Stimulated activated CD8-positive, alpha-beta memory T cell treated with anti-CD3 and anti-CD28 coated beads, Interleukin-15, amount 100 ng/mL, for 48 hours (primary cell): ENCODE data around the gene SCT.
"Not testable (repeated sequence)": the region's sequence is repeated elsewhere in the genome, so short reads cannot be mapped to it uniquely, and the experiment has no call there.

Experiments used
- DNase-seq, 2 donors: peaks; one replicate each; pipeline ENCODE4 v3.0.0-alpha.2; 2020; ENCODE audit warnings: low read depth in 2 of 2

Gene SCT, protein sequence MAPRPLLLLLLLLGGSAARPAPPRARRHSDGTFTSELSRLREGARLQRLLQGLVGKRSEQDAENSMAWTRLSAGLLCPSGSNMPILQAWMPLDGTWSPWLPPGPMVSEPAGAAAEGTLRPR

DNA sequence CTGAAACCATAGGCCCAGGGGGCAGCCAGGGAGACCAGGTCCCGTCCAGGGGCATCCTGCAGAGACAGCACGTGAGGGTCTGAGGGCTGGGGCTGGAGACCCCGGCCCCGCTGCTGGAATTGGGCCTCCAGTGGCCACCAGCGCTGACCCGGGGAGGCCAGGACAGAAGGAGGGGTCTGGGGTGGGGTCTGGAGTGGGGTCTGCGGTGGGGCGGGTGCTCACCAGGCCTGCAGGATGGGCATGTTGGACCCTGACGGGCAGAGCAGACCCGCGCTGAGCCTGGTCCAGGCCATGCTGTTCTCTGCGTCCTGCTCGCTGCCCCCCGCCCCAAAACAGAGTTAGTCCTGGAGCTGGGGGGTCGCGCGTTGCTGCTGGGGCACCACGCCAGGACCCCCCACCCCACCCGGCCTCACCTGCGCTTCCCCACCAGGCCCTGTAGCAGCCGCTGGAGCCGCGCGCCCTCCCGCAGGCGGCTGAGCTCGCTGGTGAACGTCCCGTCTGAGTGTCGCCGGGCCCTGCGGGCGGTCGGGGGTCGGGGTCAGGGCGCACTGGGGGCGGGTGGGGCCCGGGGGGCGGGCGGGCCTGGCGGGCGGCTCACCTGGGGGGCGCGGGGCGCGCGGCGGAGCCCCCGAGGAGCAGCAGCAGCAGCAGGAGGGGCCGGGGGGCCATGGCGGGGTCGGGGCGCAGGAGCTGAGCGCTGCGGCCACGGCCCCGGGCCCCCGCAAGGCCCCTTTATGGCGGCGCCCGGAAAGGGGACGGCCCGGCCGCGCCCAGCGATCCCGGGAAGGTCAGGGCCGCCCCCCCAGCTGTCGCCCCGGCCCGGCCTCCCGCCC is at the start of gene SCT:
SCT (minus strand) TSS at position 707 of the 833 bp plus-strand sequence; CDS start at position 669, 38 bp downstream.
- DNase-seq: no peak

DNA sequence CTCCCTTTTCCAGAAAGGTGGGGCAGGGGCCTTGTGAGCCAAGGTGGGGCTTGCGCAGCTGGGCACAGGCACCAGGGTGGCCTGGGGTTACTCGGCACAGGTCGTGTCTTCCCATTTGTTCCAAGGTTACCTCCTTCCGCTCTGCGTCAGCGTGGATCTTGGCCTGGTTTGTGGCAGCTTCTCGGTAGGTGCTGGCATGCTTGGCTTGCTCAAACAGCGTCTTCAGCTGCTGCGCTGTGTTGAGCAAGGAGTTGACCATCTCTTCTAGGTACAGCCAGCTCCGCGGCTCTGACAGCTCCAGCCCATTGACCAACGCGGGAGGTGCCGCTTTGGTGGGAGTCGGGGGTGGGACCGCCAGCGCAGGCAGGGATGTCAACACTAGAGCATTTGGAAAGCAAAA is 47.4 kb upstream of the SCT start:
- no peak for DNase-seq

DNA sequence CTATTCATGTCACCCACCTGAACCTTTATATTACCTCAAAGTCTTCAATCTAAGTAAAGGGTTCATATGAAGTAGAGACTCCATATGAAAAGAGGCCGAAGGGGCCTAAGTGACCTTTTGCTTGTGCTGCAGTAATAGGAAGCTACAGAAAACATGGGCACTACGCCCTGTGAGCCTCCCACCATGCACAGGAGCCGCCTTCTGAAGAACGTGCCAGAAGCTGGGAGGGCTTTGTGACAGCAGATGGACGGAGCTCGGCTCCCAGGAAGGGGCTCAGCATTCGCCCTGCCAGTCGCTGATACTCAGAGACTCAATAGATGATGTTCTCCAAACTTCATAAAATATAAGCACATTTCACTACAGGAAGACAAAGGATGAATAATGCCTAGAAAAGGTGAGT is 46.9 kb upstream of the SCT start:
- no peak for DNase-seq

DNA sequence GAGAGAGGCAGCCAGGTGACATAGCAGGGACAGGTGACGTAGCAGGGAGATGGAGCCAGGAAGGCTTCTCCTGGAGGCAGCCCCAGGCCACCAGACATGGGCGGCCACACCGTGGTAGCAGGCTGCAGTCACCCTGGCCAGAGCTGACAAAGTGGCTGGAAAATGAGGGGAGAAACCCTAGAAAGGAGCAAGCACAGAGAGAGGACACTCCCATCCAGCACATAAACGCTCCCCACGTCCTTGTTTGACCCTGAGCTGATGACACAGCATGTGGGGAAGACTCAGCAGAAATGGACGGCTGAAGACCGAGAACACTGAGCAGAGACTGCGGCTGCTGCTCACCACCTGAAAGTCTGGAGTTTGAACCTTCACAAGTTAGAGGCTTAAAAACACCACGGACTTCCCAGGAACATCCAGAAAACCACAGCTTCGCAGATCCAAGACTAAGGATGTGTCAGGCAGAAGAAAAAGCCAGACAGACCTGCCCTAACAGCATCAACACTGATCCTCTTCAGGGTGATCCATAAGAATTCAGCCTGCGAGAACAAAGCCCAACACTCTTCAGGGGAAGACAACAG is 38.8 kb upstream of the SCT start:
- DNase-seq: no peak

GRCh38 chr11:665062-665703 is 38.2 kb upstream of the SCT start:
- no peak for DNase-seq

GRCh38 chr11:662689-663274 is 35.8 kb upstream of the SCT start:
- DNase-seq: no peak

GRCh38 chr11:660681-661444 is 33.9 kb upstream of the SCT start:
- DNase-seq: no peak

DNA sequence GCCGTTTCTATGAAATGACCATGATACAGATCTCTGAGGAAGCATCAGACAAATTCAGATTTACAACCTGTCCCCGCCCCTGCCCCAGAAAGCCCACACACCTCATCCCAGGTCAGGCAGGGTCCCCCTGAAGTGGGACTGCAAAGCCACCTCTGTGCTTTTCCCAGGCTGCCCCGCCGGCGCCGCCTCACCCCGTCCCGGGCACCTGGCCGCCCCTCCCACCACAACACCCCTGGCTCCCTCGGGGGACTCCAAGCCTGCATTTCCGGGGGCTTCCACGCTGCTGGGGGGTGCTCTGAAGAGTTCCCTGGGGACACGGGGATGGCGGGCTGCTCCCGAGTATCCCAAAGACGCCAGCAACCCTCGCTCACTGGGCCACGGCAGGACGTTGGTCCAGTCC is 33.3 kb upstream of the SCT start:
- no peak for DNase-seq

DNA sequence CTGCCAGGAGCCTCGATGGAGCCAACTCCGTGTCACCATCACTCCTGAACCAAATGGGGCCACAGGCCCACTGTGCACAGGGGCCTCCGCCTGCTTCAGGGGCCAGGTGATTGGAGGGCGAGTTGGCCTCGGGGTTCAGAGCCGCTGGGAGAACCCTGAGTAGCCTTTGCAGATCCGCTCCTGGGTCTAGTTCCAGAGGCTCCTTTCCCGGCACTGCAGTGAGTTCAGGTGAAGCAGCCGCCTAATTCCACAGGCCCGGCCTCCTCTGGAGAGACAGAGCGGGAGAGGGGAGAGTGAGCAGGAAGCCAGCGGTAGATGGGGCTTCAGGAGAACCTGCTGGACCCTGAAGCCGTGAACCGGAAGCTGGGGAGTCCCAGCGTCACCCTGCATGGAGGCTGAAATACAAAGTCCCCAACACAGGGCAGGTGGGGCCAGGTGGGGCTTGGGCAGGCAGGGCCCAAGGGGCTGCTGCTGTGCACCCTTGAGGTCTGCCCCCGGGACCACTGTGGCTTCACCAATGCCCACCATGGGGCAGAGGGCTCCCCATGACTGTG is 32.6 kb upstream of the SCT start:
- DNase-seq: no peak

- DNase-seq: no peak
These were observed 30.7 kb upstream of the SCT start for GRCh38 chr11:657691-658126.

DNA sequence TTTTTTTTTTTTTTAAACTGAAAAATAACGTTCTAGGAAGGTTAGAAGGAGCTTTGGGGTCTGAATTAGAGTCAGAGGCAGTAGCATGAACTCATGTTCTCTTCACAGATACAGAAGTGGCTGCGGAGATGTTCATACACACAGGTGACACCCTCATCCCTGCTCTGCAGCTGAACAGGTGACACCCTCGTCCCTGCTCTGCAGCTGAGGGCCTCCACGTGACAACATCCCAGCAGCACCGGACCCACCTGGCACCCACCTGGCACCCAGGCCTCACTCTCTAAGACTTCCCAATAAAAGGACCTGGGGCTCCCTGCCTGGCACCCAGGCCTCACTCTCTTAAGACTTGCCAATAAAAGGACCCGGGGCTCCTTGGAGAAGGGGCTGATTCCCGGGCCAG is 29.9 kb upstream of the SCT start:
- DNase-seq: no peak

DNA sequence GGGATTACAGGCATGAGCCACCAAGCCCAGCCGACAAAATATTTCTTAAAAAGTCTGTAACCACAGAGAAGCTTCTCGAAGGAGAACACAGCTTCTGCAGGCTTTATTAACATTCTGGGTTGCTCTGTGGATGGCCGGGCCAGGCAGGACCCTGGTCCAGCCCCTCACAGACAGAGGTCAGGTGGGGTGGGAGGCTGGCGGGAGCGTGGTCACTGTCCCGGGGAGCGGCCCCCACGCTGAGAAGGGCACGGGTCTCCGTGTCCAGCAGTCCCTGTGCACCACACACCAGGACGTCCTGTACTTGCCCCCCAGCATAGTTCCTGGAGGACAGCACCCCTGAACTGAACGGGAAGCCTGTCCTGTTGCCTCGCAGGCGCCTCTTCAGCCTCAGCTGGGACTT is 29.4 kb upstream of the SCT start:
- no peak for DNase-seq

DNA sequence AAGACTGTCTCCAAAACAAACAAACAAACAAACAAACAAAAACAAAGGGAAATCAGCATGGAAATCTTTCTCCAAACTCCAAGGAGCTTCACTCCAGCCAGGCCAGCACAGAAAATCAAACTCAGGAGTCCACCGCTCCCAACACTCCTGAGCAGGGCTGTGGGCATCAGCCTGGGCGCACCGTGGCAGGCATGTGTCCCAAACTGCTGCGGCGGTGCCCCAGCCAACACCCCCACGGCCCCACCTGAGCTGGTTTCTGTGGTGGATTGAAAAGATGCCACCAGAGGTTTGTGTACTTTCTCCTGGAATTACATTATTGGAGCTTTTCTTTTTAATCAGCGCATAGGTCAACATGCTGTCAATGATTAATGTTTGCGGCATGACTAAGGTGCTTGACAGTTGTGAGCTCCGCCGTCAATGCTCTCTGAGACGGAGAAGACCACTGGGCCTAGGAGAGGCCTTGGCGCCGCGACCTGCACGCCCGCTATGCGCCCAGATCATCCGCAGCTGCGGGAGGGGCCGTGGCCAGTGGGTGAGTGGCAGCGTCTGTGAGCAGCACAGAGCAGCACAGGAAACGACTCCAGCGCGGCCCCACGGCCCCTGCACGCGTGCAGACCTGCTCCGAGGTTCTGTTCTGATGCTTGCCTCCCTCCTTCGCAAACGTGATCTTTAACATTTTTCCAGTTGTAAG is 28.2 kb upstream of the SCT start:
- no peak for DNase-seq

DNA sequence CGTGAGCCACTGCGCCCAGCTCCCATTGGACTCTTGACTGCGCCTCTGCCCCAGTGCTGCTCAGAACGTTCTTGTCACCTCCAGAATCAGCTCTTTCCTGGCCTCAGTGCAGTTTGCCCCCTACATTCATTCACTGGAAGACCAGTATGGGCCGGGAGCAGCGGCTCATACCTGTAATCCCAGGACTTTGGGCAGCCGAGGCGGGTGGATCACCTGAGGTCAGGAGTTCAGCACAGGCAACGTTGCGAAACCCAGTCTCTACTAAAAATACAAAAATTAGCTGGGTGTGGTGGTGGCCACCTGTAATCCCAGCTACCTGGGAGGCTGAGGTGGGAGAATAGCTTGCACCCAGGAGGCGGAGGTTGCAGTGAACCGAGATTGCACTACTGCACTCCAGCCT is 27.5 kb upstream of the SCT start:
- DNase-seq: not testable (repeated sequence)

GRCh38 chr11:653837-654236 is 26.9 kb upstream of the SCT start:
- no peak for DNase-seq

DNA sequence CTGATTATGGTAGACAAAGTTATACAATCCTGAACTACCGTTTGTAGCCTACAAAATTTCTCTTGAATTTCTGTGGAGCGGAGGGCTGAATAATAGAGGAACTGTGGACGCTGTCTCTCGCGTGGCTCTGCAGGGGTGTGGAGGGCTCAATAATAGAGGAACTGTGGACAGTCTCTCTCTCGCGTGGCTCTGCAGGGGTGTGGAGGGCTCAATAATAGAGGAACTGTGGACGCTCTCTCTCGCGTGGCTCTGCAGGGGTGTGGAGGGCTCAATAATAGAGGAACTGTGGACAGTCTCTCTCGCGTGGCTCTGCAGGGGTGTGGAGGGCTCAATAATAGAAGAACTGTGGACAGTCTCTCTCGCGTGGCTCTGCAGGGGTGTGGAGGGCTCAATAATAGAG is 26.2 kb upstream of the SCT start:
- not testable (repeated sequence) for DNase-seq

DNA sequence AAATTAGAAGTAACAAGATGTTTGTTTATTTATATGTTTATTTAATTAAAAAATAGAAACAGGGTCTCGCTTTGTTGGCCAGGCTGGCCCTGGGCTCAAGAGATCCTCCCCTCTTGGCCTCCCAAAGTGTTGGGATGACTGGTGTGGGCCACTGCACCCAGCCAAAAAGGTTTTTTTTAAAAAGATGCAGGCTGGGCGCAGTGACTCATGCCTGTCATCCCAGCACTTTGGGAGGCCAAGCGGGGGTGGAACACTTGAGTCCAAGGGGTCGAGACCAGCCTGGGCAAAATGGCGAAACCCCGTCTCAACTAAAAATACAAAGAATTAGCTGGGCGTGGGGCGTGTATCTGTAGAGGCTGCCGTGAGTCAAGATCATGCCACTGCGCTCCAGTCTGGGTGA is 23.5 kb upstream of the SCT start:
- DNase-seq: no peak

GRCh38 chr11:647672-648158 is 20.7 kb upstream of the SCT start:
- DNase-seq: not testable (repeated sequence)

- DNase-seq: no peak
These were observed 19.2 kb upstream of the SCT start for GRCh38 chr11:646214-646613.

GRCh38 chr11:645536-645935 is 18.6 kb upstream of the SCT start:
- DNase-seq: no peak
